Measurements from ENCODE around the gene ABHD12. TPM values are rescaled to one million over a fixed set of nuclear protein-coding genes. Genes with fewer than 3 reads are reported as not detected.

ABHD12 gene
- total RNA-seq, 3 donors from 2014 or later (not counting 1 experiment from before 2014, with no cell fraction given): 28.5 to 34.6 (median 34.5) TPM

- Histone ChIP-seq H3K4me1 (ENCODE audit: control insufficient read depth, insufficient read depth, low read length) (peaks cover 34% of the 10 kb centered on the region), H3K9me3 (ENCODE audit: control insufficient read depth, insufficient read depth, low read length) (no peaks in the 10 kb centered on the region), H3K27ac (ENCODE audit: low read length) (no peak overlapping the region), H3K27me3 (ENCODE audit: control insufficient read depth, insufficient read depth, low read length) (no peaks in the 10 kb centered on the region), H3K4me3 (ENCODE audit: low read length) (no peak overlapping the region), H3K36me3 (ENCODE audit: control insufficient read depth, insufficient read depth, low read length) (no peaks in the 10 kb centered on the region)
- H3K4me3 Mint-ChIP-seq: no peak overlapping the region
- H3K9me3 Mint-ChIP-seq: no peaks in the 10 kb centered on the region
- H3K4me1 Mint-ChIP-seq: peaks cover 38 to 39% of the 10 kb centered on the region in 2 donors
- no peak for DNase-seq
- H3K27me3 Mint-ChIP-seq (ENCODE audit: low read depth in 2 of 2): no peaks in the 10 kb centered on the region
- 100% methylated on average over 2 of the region's 2 CpGs for WGBS (ENCODE audit: insufficient coverage)
- ATAC-seq: no peak
- H3K27ac Mint-ChIP-seq: no peak overlapping the region
- TF ChIP-seq, protein P1, sequence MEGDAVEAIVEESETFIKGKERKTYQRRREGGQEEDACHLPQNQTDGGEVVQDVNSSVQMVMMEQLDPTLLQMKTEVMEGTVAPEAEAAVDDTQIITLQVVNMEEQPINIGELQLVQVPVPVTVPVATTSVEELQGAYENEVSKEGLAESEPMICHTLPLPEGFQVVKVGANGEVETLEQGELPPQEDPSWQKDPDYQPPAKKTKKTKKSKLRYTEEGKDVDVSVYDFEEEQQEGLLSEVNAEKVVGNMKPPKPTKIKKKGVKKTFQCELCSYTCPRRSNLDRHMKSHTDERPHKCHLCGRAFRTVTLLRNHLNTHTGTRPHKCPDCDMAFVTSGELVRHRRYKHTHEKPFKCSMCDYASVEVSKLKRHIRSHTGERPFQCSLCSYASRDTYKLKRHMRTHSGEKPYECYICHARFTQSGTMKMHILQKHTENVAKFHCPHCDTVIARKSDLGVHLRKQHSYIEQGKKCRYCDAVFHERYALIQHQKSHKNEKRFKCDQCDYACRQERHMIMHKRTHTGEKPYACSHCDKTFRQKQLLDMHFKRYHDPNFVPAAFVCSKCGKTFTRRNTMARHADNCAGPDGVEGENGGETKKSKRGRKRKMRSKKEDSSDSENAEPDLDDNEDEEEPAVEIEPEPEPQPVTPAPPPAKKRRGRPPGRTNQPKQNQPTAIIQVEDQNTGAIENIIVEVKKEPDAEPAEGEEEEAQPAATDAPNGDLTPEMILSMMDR (IDR thresholded peaks at IDR 0.05): no peak
- intact Hi-C loops (cut with micrococcal nuclease): no loop called here
- no peaks in the 10 kb centered on the region for H3K36me3 Mint-ChIP-seq
Measured at GRCh38 chr20:25325997-25326396, 64.6 kb downstream of the ABHD12 start.

DNA sequence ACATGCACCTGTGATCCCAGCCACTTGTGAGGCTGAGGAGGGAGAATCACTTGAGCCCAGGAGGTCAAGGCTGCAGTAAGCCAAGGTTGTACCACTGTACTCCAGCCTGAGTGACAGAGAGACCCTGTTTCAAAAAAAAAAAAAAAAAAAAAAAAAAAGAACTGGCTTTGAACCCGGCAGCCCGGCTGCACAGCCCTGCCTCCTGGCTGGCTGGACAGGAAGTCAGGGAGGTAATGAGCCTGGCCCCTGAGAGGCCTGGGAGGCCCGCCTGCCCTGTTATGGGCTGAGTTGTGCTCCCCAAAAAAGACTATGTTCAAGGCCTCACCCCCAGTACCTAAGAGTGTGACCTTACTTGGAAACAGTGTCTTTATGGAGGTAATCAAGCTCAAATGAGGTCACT, 65.6 kb downstream of the ABHD12 start:
- TF ChIP-seq, protein P1 (IDR thresholded peaks at IDR 0.05): no peak
- H3K4me1 Mint-ChIP-seq: peaks cover 41 to 43% of the 10 kb centered on the region in 2 donors
- Histone ChIP-seq H3K36me3 (ENCODE audit: control insufficient read depth, insufficient read depth, low read length) (no peaks in the 10 kb centered on the region), H3K4me3 (ENCODE audit: low read length) (no peak overlapping the region), H3K9me3 (ENCODE audit: control insufficient read depth, insufficient read depth, low read length) (no peaks in the 10 kb centered on the region), H3K4me1 (ENCODE audit: control insufficient read depth, insufficient read depth, low read length) (peaks cover 39% of the 10 kb centered on the region), H3K27ac (ENCODE audit: low read length) (no peak overlapping the region), H3K27me3 (ENCODE audit: control insufficient read depth, insufficient read depth, low read length) (no peaks in the 10 kb centered on the region)
- H3K36me3 Mint-ChIP-seq: no peaks in the 10 kb centered on the region
- no peak overlapping the region for H3K4me3 Mint-ChIP-seq
- intact Hi-C loops (cut with micrococcal nuclease): no loop called here
- DNase-seq (no peak), ATAC-seq (no peak)
- peak overlapping the region in 1 of 2 donors; percentile 16 for H3K27ac Mint-ChIP-seq
- H3K9me3 Mint-ChIP-seq: no peaks in the 10 kb centered on the region
- 94% methylated on average over 3 of the region's 3 CpGs for WGBS (ENCODE audit: insufficient coverage)
- no peaks in the 10 kb centered on the region for H3K27me3 Mint-ChIP-seq (ENCODE audit: low read depth in 2 of 2)

DNA sequence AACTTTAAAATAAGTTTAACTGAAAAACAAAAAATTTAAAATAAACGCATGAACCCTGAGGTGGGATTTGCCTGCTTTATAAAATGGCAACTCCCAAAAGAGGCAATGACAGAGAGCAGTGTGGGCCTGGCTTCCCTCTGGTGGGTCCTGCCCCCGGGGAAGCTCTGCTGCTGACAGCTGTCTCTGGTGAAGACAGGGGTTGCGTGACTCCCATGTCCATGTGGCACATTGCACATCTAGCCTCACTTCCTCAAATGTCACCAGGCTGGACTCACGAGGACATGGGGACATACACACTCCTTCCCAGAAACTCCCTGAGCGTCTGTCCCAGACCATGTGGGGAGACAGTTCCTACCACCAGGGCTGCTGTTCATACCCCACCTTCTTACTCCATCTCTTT, 66.2 kb downstream of the ABHD12 start:
- no peaks in the 10 kb centered on the region for H3K9me3 ChIP-seq (ENCODE audit: control insufficient read depth, insufficient read depth, low read length)
- H3K27ac Mint-ChIP-seq: peak overlapping the region; percentile 16 to 93
- no peaks in the 10 kb centered on the region for H3K36me3 Mint-ChIP-seq
- DNase-seq (no peak), ATAC-seq (no peak)
- no peak overlapping the region for H3K4me3 Mint-ChIP-seq
- H3K27ac ChIP-seq (ENCODE audit: low read length): no peak overlapping the region
- WGBS (ENCODE audit: insufficient coverage): 67% methylated on average over 5 of the region's 5 CpGs
- intact Hi-C loops (cut with micrococcal nuclease): no loop called here
- H3K9me3 Mint-ChIP-seq: no peaks in the 10 kb centered on the region
- H3K27me3 ChIP-seq (ENCODE audit: control insufficient read depth, insufficient read depth, low read length): no peaks in the 10 kb centered on the region
- H3K27me3 Mint-ChIP-seq (ENCODE audit: low read depth in 2 of 2): no peaks in the 10 kb centered on the region
- peaks cover 46% of the 10 kb centered on the region for H3K4me1 ChIP-seq (ENCODE audit: control insufficient read depth, insufficient read depth, low read length)
- no peaks in the 10 kb centered on the region for H3K36me3 ChIP-seq (ENCODE audit: control insufficient read depth, insufficient read depth, low read length)
- peaks cover 36 to 38% of the 10 kb centered on the region in 2 donors for H3K4me1 Mint-ChIP-seq
- no peak overlapping the region for H3K4me3 ChIP-seq (ENCODE audit: low read length)
- TF ChIP-seq, protein P1 (IDR thresholded peaks at IDR 0.05): no peak

All from natural killer cell (primary cell).